ENCODE measurements around the gene WDR64. TPM values are rescaled to one million over a fixed set of nuclear protein-coding genes. Genes with fewer than 3 reads are reported as not detected.

Gene WDR64
- total and polyA plus RNA-seq, 2 of the 13 experiments (the other 11 are each of a cell fraction or from before 2014, with no cell fraction given), result not detected

- TF ChIP-seq MYC (CRISPR knock-in tag; IDR thresholded peaks at IDR 0.05; ENCODE audit: borderline replicate concordance), result no peak
- no peak for TF ChIP-seq NFAT5 (CRISPR knock-in tag; IDR thresholded peaks at IDR 0.05)
- TF ChIP-seq LCORL (IDR thresholded peaks at IDR 0.05), result no peak
- no peak for TF ChIP-seq LCORL (CRISPR knock-in tag; IDR thresholded peaks at IDR 0.05)
- no peak for TF ChIP-seq ZNF558 (CRISPR knock-in tag; IDR thresholded peaks at IDR 0.05; ENCODE audit: borderline replicate concordance)
- TF ChIP-seq ZFY (CRISPR knock-in tag; IDR thresholded peaks at IDR 0.05), result no peak
- TF ChIP-seq ZNF776 (CRISPR knock-in tag; IDR thresholded peaks at IDR 0.05), result no peak
- TF ChIP-seq MATR3 (CRISPR knock-in tag; IDR thresholded peaks at IDR 0.05), result no peak
- no peak for TF ChIP-seq HNRNPUL1 (IDR thresholded peaks at IDR 0.05; ENCODE audit: low read depth, low read length)
- TF ChIP-seq ZNF644 (CRISPR knock-in tag; IDR thresholded peaks at IDR 0.05; ENCODE audit: low read depth), result no peak
- no peak for TF ChIP-seq ZBTB3 (CRISPR knock-in tag; IDR thresholded peaks at IDR 0.05; ENCODE audit: borderline replicate concordance, low read depth)
- TF ChIP-seq GLI4 (CRISPR knock-in tag; IDR thresholded peaks at IDR 0.05; ENCODE audit: borderline replicate concordance), result no peak
- TF ChIP-seq ZNF703 (CRISPR knock-in tag; IDR thresholded peaks at IDR 0.05; ENCODE audit: borderline replicate concordance), result no peak
- TF ChIP-seq HDAC2 (CRISPR knock-in tag; IDR thresholded peaks at IDR 0.05), result no peak
Observed at GRCh38 chr1:241771117-241771516, 119.0 kb downstream of the WDR64 start (continued).
